Cardiac muscle cell (in vitro differentiated cells and primary cell): ENCODE measurements around the gene SMG1. TPM values are rescaled to one million over a fixed set of nuclear protein-coding genes. Genes with fewer than 3 reads are reported as not detected.

Experiments used
- DNase-seq, 2 donors: peaks; one replicate each; pipeline versions ENCODE4 v3.0.0 to v3.0.0-alpha.2; 2010 to 2017; ENCODE audit warnings: low read depth in 1 of 2, low spot score in 1 of 2
- H3K27ac ChIP-seq: fragments of 200-600 bp; sonication (generic); 2 replicates; pipeline ENCODE4 v1.5.1; 2016
- H3K27me3 ChIP-seq: fragments of 200-600 bp; sonication (generic); 2 replicates; pipeline ENCODE4 v1.6.0; 2016; ENCODE audit warnings: control low read depth
- H3K36me3 ChIP-seq: fragments of 200-600 bp; sonication (generic); 2 replicates; pipeline ENCODE4 v1.5.1; 2016; ENCODE audit warnings: control low read depth
- H3K4me1 ChIP-seq: fragments of 200-600 bp; sonication (generic); 2 replicates; pipeline ENCODE4 v1.8.1; 2017; ENCODE audit warnings: low read depth, mild to moderate bottlenecking, mixed run types
- H3K4me3 ChIP-seq: fragments of 200-600 bp; sonication (generic); 2 replicates; pipeline ENCODE4 v1.5.1; 2016; ENCODE audit warnings: mild to moderate bottlenecking
- H3K9me3 ChIP-seq: fragments of 200-600 bp; sonication (generic); 2 replicates; pipeline ENCODE4 v1.5.1; 2017; ENCODE audit warnings: low read depth, mild to moderate bottlenecking, control low read depth
- polyA plus RNA-seq: library from polyadenylated mRNA; unstranded; fragments of >200 nt; fragmentation: Nextera tagmentation; extraction: Ambion mirVana; gene quantifications from 2 replicates; pipeline ENCODE4 v1.2.1, GENCODE V29; 2016
- total RNA-seq: library from RNA; depleted of rRNA; stranded (reverse); fragments of >200 nt; gene quantifications from 2 replicates; pipeline ENCODE4 v1.2.3, GENCODE V29; 2016
- TF ChIP-seq, protein P1 (sequence below): IDR thresholded peaks from 2 replicates; pipeline ENCODE4 v1.5.1; 2012; ENCODE audit warnings: low read depth, mild to moderate bottlenecking, low read length

The SMG1 gene
- total and polyA plus RNA-seq, 2 experiments from 2014 or later: 8.2 to 30.1 TPM

DNA sequence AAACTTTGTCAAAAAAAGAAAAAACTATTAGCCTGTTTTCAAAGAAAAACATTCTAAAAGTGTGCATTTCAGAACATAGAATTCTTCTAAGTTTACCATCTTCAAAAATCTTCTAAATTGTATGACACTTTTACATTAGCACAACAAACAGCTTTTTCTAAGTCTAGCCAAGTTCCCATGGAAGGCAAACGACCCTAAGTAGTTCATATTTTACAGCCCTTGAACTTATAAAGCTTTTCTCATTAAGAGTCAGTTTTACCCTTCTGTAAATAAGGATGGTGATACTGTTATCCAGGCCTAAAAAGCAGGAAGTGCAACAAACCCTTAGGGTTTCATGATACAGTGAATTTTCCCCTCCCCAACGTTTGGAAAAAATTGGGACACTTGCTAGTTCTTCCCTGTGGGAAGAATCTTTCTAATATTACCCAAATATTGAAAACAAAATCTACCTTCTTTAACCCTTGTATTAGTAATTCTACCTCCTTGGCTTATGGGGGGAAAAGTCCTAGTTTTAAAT lies 120.9 kb downstream of the SMG1 start:
- H3K9me3 ChIP-seq: no peaks in the 10 kb centered on the region
- peaks cover 26% of the 10 kb centered on the region for H3K36me3 ChIP-seq
- H3K27ac ChIP-seq: no peak overlapping the region
- H3K4me3 ChIP-seq: no peak overlapping the region
- peaks cover 4% of the 10 kb centered on the region for H3K4me1 ChIP-seq
- no peaks in the 10 kb centered on the region for H3K27me3 ChIP-seq
- DNase-seq: no peak
- TF ChIP-seq, protein P1, sequence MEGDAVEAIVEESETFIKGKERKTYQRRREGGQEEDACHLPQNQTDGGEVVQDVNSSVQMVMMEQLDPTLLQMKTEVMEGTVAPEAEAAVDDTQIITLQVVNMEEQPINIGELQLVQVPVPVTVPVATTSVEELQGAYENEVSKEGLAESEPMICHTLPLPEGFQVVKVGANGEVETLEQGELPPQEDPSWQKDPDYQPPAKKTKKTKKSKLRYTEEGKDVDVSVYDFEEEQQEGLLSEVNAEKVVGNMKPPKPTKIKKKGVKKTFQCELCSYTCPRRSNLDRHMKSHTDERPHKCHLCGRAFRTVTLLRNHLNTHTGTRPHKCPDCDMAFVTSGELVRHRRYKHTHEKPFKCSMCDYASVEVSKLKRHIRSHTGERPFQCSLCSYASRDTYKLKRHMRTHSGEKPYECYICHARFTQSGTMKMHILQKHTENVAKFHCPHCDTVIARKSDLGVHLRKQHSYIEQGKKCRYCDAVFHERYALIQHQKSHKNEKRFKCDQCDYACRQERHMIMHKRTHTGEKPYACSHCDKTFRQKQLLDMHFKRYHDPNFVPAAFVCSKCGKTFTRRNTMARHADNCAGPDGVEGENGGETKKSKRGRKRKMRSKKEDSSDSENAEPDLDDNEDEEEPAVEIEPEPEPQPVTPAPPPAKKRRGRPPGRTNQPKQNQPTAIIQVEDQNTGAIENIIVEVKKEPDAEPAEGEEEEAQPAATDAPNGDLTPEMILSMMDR: no peak

DNA sequence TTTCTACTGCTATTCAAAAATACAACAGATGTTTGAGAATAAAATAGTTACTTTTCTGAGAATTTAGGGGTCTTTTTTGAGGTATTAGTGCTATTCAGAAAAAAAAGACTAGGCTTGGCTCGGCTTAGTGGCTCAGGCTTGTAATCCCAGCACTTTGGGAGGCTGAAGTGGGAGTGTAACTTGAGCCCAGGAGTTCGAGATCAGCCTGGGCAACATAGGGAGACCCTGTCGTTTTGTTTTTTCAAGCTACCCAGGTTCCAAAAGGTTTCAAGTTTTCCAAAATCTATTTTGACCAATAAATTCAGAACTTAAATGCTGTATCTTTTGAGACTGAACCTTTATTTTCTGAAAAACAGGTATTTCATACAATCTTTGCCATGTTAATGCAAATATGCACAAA lies 121.7 kb downstream of the SMG1 start:
- TF ChIP-seq, protein P1: no peak
- Histone ChIP-seq H3K27ac (peak overlapping the region; percentile 72), H3K27me3 (no peaks in the 10 kb centered on the region), H3K4me1 (peaks cover 11% of the 10 kb centered on the region), H3K4me3 (no peak overlapping the region), H3K9me3 (no peaks in the 10 kb centered on the region), H3K36me3 (peaks cover 18% of the 10 kb centered on the region)
- DNase-seq: no peak

DNA sequence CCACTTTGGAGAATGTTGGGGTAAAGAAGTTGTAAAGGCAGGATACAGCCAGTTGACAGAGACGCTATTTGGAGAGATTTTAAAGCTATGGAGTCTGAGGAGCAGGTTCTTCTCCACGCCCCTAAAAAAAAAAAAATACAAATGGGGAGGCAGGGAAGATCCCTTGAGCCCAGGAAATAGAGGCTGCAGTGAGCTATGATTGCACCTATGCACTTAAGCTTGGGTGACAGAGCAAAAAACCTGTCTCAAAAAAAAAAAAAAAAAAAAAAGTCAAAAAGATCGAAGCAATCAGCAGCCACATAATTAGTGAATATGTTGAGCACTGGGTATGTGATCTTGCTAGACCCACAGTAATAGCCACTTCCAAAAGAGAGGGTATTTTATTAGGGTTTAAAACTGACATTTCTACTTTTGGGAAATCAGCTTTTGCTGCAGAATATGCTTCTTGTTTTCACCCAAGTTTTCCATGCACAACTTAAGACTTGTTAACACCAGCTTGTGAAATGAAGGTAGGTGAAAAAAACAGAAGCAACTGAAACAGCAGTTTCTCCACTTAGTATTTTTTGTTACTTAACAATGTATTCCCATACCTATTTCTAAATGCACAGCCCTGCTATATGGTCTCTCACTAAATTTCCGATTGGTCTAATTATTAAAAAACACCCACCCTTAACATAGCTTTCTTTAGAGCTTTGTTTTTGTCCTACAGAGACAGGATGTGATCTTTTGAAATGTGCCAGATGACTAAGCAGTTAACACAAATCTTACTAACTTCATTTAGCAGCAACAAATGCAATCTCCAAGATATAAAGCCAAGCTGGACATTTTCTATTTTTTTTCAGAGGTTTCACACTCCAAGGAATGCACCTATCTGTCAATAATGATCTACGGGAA lies 122.4 kb downstream of the SMG1 start:
- peak overlapping the region; percentile 72 for H3K27ac ChIP-seq
- peak in 1 of 2 donors; percentile 56 for DNase-seq
- peaks cover 12% of the 10 kb centered on the region for H3K4me1 ChIP-seq

DNA sequence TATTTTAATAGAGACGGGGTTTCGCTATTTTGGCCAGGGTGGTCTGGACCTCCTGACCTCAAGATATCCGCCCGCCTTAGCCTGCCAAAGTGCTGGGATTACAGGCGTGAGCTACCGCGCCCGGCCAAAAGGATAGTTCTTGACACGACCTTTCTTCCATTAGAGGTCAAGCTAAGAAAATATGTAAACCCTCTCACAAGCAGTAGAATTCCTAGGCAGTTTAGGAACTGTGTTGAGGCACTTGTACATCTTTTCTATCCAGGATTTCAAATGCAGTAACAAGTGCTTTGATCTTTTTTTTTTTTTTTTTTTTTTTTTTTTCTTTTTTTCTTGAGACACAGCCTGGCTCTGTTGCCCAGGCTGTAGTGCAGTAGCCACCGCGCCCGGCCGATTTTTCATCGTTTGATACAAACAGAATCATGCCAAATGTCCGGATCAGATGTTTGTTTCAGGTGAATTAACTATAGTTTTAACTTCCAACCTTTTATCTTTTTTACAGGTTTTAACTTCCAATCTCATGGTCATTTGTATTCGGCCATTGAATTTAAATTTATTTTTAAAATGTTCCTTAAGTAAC lies 123.4 kb downstream of the SMG1 start:
- Histone ChIP-seq H3K36me3 (peaks cover 5% of the 10 kb centered on the region), H3K9me3 (no peaks in the 10 kb centered on the region), H3K4me3 (no peak overlapping the region), H3K4me1 (peaks cover 12% of the 10 kb centered on the region), H3K27me3 (no peaks in the 10 kb centered on the region), H3K27ac (peak overlapping the region; percentile 72)
- TF ChIP-seq, protein P1: no peak
- DNase-seq: no peak

More for the DNA sequence above, 122.4 kb downstream of the SMG1 start:
- H3K36me3 ChIP-seq: peaks cover 11% of the 10 kb centered on the region
- TF ChIP-seq, protein P1: no peak
- H3K9me3 ChIP-seq: no peaks in the 10 kb centered on the region
- H3K27me3 ChIP-seq: no peaks in the 10 kb centered on the region
- H3K4me3 ChIP-seq: no peak overlapping the region

DNA sequence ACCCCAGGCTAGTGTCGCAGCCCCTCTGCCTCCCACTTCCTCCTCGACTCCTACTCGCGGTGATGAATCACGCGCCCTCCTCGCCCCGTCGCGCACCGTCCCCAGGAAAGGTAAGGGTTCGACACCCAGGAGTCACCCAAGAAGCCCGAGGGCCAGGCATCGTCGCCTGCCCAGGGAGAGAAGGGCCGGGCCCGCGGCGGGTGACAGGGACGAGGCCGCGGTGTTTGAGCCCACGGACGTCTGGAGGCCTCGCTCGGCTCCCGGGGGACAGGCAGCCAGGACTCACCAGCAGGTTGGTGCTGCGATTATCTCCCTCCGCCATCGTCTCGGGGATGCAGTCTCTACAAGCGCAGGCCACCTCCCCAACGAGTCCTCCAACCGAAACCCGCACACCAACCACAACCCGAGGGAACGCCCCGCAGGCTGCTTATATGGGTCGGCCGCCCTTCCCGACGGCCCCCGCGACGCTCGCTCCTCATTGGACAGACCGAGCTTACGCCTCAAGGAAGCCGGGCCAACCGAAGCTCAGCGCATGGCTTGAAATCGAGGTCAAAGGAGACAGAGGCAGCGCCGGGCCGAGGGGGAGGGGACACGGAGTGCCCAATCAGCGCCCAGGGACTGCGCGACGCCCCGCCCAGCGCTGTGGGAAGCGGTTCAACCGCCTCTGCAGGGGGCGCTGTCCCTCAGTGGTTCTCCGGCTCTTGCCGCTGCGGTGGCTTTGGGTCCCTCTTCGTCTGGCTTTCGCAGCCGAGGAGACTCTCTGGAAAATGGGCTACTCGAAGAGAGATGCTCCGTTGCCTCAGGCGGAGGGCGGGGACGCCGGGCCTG lies 124.8 kb downstream of the SMG1 start, which contains the start of gene ARL6IP1:
TSS of gene ARL6IP1 (minus strand) at position 405 of the 828 bp plus-strand sequence. CDS start at position 322, 83 bp downstream.
- Histone ChIP-seq H3K27me3 (no peaks in the 10 kb centered on the region), H3K27ac (peak within 1 kb of the TSS; percentile 90), H3K9me3 (no peaks in the 10 kb centered on the region), H3K4me1 (peaks cover 12% of the 10 kb centered on the region), H3K4me3 (peak within 1 kb of the TSS; percentile 88), H3K36me3 (peaks cover 16% of the 10 kb centered on the region)
- TF ChIP-seq, protein P1: peak; percentile 89
- peak; percentile 100 for DNase-seq
